Sciatic nerve (tissue), 2 donors: ENCODE measurements around the gene TCFL5. TPM values are rescaled to one million over a fixed set of nuclear protein-coding genes. Genes with fewer than 3 reads are reported as not detected.
A peak's percentile ranks its signal among the peaks of the same experiment; 100 is the strongest.

ENCODE experiments used
- ATAC-seq: fragments of 200-7000 bp; cut with Tn5 transposase; one replicate; pipeline ENCODE4 v1.9.1; 2020; ENCODE audit warnings: mild to moderate bottlenecking, moderate library complexity
- DNase-seq: peaks from one replicate; pipeline ENCODE4 v3.0.0-alpha.2; 2020; ENCODE audit warnings: low spot score
- intact Hi-C: fragments of 100-400 bp; cut with DNase I; formaldehyde crosslinking; loops from one replicate; pipeline ENCODE4 v1.14.2; 2022
- total RNA-seq: library from RNA; stranded (reverse); fragmentation: NEBNext Ultra II Directional; extraction: Animal tissue kit (Norgen Biotek cat#: 25700); gene quantifications from one replicate; pipeline ENCODE4 v1.2.1, GENCODE V29; 2021
- donor health status: DM: no; HTN: no; CAD: no.
- donor health status: DM: no; HTN: no; CAD: no.

TCFL5 gene
- total RNA-seq, 1 donor from 2014 or later: 14.6 TPM

DNA sequence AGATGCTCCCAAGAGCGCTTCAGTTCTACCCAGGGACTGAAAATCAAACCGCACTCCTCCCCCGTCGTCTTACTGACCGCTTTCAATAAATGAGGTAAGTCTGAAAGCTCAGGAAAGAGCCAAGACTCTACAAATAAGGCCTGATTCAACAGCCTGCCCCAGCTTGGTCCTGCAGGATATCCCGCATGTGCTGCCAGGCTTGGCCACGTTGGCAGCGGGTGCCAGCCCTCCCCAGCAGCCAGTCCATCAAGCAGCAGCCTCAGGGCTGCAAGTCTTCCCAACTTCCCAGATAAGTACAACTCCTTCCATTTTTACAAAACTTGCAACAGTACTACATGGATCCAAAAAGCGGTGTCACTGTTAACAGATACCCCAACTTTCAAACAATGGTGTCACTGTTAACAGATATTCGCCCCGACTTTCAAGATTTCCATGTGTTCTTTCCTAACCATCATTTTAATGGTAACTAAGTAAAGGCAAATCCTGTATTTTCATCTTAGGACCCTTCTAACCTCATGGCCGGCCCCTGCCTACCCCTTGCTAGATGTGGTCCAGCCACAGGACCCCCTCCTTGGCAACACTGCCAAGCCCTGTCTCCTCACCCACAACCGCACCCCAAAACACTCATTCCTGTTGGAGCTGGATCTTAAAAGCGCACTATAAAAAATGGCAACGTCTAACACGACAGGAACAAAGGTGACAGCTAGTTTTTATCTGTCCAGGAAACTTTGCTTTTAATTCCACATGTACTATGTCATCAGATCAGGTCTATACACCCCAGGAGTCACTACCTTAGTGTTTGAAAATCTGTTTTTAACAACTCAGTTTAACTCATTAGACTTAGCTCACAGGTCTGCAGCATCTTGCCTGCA is 36.7 kb upstream of the TCFL5 start:
- ATAC-seq: no peak
- intact Hi-C loops: no loop called here
- DNase-seq: no peak

DNA sequence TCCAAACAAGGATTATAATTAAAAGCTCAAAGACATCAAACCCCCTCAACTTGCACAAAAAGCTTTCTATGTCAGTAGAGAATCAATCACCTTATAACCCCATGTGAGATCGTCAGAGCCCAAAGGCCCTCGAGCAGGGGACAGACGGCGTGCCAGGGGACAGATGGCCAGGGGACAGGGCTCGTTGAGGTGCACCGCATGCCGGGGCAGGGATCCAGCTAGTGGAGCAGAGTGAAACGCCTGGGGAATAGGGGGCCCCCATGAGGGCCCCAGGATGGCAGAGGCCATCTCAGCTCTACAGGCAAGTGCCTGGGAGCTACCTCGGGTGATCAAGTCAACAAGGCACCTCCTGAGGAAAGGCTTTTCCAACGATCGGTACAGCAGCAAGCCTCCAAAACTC is 36.0 kb upstream of the TCFL5 start:
- intact Hi-C loops: no loop called here
- no peak for ATAC-seq
- no peak for DNase-seq

DNA sequence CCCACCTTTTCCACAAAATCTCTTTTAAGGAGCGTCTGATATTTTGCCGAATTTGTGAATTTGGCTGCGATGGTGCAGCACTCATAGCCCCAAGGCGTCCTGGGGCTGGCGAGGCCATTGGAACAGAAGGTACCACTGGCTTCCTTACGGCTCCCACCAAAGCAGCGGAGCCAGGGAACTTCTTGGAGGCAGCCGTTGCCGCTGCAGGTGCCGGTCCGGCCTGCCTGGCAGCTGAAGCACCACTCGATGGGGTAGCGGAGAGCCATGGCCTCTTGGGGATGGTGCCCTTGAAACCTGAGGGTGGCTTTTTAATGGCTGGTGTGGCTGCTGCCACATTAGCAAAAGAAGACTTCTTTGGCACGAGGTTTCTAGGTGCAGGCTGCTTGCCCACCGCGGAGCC is 34.9 kb upstream of the TCFL5 start:
- intact Hi-C loops: no loop called here
- DNase-seq: no peak
- ATAC-seq: no peak

DNA sequence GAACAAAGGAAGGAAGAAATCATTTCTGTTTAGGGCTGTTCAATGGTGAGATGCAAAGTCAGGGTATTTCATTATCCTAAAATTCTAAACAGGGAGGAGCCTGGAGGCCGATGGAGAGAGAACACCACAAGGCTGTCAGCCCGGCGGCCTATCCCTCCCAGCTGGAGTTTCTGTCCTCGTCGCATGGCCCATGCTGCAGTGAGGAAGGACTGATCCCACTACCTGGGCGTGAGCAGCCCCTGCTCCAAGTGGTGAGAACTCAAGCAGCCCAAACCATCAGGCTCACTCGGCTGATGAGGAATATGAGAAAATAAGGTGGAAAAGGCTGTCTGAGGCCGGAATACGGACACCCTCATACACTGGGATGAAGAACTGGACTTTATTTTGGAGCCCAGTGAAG is 33.9 kb upstream of the TCFL5 start:
- intact Hi-C loops: no loop called here
- no peak for ATAC-seq
- no peak for DNase-seq

DNA sequence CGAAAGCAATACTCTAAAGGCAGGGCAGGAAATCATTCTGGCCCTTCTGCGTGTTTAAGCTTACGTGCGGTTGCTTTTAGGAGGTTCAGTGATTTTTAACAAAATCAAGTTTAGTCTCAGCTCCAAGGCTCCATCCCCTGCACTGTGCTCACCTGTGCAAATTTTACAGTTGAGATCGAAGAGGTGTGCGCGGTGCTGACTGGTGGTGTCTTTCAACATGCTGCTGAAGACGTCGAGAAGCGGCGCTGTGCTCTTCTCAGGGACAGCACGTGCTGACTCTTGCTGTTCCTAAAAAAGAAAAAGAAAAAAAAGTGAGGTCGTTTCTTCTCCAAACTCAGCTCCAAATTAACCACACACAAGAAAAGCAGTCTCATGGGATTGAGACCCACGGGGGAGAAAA is 32.6 kb upstream of the TCFL5 start:
- ATAC-seq: no peak

DNA sequence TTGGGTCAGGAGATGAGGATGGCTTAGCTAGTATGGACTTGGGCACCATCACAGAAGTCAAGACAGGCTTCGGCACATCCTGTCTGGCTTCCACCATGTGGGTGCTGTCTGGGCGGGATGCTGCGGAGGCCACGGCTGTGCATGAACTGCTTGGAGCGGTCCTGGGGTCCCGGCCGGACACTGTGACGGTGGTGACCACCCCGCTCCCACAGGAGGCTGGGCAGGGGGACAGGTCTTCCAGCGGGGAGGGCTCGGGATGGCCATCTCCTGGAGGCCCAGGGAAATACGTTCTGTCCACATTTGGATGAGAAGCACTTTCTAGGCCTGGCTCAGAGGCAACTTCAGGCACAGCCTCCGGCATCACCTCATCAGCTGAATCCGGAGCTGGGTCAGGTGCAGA is 32.1 kb upstream of the TCFL5 start:
- ATAC-seq (no peak), DNase-seq (no peak)
- intact Hi-C loops: no loop called here

More for the DNA sequence above, 32.6 kb upstream of the TCFL5 start:
- DNase-seq: no peak
- intact Hi-C loops: no loop called here

DNA sequence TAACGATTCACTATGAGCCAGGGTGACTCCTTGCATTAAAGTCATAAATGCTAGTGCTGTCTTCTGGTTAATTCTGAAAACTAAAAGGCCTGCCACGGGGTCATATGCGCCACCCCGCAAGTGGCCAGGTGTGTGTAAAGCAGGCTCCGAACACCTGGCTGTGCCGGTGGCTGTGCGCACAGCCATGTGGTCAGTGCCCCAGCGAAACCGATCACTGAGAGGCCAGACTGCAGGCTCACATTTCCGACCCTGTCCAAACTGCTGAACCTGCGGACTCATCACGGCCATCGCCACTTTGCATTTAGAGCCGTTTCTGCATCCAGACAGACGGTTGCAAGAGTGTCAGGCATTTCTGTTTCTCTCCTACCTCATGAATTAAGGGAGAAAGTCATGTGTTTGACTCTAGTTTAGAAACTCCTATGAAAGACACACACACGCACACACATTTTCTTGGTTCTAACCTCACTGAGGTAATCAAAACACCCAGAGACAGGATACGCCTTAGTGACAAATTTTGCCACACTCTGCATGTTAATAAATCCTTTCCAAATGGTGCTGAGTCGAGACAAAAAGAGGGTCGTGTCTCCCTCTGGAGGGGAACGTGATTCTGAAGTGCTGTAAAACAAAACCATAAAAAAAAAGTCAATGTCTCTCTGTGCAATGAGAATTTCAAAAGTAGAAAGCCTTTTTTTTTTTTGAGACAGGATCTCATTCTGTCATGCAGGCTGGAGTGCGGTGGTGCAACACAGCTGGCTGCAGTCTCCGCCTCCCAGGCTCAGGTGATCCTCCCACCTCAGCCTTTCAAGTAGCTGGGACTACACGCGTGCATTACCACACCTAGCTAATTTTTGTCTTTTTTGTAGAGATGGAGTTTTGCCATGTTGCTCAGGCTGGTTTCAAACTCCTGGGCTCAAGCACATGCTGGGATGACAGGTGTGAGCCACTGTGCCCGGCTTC is 31.0 kb upstream of the TCFL5 start:
- ATAC-seq (no peak), DNase-seq (no peak)
- intact Hi-C loops: no loop called here

DNA sequence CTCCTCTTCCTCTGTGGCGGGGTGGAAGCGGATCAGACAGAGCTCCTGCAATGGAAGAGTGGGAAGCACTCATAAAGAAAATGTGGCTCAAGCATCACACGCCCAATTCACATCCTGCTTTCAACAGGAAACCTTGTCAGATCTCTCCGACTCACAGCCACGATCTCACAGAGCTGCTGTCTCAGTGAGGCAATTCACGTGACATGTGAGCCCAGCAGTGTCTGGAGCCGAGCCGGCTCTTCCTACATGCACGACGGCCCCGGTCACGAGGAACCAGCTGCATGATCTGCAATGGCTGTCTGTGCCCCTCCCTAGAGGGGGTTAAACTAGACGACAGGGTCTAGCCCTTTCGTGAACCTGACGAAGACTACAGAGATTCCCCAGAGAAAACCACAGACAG is 29.5 kb upstream of the TCFL5 start:
- intact Hi-C loops: no loop called here
- ATAC-seq: no peak
- no peak for DNase-seq

DNA sequence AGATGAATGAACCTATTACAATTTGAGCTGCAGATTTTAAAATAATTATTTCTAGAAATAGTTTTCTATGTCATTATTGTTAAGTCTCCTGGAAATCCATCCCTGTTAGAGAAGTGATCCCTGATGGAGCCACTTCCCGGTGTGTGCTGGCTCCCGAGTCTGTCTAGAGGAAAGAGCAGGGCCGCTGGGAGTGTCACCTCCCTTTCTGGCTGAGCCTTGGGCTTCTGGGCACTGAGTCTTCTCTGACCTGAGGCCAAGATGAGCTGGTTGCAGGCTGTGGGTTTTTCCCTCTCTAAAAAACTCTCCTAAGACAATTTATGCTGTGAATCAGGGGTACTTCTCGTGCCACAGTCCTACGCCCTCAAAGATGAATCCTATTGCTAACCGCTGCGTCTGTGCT is 28.8 kb upstream of the TCFL5 start:
- intact Hi-C loops: no loop called here
- DNase-seq (no peak), ATAC-seq (no peak)

DNA sequence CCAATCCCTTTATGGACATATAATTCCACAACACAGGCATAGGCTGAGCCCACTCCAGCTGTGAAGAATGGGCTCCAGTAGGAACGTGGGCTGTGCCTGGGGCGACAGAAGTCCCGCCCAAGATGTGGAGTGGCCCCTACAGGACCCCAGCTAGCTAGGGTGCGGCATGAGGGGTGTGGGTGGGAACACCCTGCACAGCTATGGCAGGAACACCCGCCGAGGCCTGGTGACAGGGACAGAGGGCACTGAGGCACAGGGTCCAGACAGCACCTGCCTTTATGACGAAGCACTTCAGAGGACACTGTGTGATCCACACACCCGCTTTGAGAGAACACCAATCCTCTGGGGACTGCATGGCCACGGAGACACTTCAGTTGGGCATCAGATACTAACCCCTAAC is 28.2 kb upstream of the TCFL5 start:
- ATAC-seq: no peak
- intact Hi-C loops: no loop called here
- no peak for DNase-seq

DNA sequence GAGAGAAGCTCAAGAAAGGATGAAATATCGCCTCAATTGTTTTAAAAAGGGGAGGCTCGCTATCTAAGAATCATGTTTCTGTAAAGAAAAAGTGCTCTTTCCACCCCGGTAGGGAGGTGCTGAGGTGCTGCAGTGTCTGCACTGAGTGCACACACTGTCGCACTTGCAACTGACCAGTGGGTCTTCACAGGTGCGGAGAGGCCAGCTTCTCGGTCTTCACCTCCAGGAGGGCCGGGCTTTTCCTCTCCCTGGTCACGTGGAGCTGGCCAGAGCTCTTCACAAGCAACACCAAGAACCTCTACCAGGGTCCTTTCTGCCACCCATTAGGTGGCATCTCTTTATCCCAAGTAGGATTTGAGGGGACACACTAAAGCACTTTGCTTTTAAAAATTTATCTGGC is 27.8 kb upstream of the TCFL5 start:
- ATAC-seq (no peak), DNase-seq (no peak)
- intact Hi-C loops: no loop called here

DNA sequence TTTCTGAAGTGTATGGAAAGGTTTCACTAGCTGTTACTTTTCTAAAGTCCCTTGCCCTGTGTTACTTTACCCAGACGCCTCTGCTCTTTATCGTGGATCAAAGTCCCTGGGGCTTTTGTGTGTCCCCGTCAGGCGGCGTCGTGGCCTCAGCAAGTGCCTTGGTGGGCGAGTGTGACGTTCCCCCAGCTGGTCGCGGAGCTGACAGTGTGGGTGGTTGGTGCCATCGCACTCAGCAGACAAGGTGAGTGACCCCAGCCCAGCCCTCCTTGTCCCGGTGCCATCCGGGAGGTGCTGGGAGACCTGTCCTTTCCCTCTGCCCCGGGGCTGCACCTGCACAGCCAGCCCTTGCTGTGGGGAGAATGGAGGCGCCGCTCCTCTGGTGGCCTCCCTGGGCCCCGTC is 27.3 kb upstream of the TCFL5 start:
- intact Hi-C loops: no loop called here
- no peak for ATAC-seq
- DNase-seq: no peak

DNA sequence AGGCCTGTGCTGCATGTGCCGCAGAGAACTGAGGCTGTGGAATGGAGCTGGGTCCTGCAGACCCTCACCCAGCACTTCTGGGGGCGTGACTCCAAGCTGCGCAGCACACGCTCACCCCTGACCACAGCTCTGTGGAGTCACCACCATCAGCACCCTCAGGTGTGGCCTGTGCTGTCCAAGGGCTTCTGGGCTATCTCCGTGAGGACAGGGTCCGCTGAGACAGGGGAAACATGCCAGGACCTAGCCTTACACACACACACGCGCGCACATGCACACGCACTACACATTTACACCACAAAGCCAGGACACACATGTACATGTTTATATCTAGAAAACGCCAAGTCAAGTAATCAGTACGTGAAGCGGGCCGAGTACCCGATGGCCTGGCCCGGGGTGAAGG is 26.8 kb upstream of the TCFL5 start:
- ATAC-seq: no peak
- intact Hi-C loops: no loop called here

DNA sequence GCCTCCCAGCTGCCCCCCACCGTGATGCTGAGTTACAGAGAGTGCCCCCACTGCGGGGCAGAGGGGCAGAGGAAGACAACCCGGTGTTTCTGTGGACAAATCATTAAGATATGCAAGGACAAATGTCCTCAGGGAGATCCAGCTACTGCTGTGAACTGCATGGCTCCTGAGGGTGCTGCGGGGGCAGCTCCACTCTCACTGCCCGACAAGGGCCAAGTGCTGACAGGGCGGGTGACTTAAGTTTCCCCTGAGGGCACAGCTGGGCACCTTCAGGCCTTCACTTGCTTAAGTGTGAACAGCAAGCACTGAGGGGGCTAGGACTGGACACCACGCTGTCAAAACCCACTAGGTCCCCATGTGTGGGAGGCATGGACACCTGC is 26.2 kb upstream of the TCFL5 start:
- intact Hi-C loops: no loop called here
- ATAC-seq: no peak
- no peak for DNase-seq

More for the DNA sequence above, 26.8 kb upstream of the TCFL5 start:
- DNase-seq: no peak

DNA sequence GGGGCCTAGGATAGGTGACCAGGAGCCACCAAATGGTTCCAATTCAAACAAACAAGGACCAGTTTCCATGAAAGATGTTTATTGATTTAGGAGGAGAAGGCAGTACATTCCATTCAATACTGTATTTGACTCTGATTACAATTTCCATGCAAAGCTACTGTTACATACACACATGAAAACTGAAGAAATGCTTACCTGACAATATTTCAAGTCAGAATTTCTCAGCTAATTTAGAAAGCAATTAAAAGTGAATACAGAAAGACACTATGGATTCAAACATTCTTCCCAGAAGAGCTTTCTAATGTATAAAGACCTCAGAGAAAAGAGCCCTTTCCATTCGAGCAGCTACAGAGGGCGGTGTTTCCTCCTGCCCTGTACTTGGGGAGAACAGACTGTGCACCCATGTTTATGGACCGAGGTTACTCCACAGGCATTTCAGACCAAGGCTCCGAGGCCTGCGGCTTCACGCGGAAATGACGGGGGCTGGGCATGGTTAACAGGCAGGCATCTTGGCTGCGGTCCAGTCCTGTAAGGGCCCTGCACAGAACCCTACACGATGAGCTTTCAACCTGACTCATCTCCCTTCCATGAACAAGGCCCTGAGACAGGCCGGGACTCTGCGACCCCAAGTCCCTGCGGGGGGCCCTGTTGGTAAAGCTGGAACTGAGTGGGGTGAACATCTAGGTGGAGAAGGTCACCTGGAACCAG is 25.7 kb upstream of the TCFL5 start:
- DNase-seq (no peak), ATAC-seq (peak; percentile 20)
- intact Hi-C loops: no loop called here

DNA sequence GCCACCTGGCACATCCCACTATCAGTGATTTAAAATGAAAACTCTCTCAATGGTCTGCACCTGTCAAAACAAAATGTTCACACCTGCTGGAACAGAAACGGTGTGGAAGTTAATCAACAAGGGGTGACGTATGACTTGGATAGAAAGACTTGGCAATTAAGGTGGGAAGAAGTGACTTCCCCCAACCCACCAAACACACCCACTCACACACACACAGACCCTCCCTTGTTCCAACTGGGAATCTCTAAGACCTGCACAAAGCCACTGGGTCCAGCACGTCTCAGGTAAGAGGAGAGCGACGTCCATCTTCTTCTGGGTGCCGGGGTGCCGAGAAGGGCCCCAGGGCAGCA is 25.1 kb upstream of the TCFL5 start:
- intact Hi-C loops: no loop called here
- DNase-seq: no peak
- ATAC-seq: no peak

DNA sequence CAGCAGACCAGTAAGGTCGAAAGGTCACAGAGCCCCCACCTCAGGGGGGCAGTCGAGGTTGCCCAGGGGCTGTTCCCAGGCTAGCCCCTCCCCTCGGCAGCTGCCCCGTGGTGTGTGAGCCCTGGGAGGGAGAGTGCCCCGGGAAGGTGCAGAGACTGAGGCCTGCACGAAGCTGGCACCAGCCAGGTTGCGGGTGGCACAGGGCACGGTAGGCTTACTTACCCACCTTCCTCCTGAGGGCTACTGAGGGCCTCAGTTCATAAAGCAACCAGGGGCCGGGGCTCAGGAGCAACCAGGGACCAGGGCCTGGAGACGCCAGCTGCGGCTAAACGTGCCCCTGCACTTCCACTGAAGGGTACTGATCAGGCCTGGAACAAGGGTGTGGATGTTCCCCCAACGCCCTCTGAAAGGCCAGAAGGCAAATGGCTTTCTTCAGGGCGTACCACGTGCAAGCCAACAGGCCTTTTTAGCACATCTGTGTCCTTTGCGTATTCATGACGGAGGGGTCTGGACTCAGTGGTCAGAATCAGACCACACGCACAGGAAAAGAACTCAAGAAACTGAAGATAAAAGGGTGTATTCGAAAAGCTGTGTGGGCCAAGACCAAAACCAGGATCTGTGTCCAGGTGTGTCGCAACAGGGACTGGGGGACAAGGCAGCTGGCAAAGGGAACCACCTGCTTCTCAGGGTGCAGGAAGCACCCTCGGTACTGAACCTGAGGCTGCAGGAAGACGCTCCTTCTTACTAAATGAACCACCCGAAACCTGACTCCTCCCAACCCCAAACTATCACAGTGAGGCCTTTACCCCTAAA is 24.5 kb upstream of the TCFL5 start:
- intact Hi-C loops: no loop called here
- no peak for ATAC-seq
- DNase-seq: no peak

DNA sequence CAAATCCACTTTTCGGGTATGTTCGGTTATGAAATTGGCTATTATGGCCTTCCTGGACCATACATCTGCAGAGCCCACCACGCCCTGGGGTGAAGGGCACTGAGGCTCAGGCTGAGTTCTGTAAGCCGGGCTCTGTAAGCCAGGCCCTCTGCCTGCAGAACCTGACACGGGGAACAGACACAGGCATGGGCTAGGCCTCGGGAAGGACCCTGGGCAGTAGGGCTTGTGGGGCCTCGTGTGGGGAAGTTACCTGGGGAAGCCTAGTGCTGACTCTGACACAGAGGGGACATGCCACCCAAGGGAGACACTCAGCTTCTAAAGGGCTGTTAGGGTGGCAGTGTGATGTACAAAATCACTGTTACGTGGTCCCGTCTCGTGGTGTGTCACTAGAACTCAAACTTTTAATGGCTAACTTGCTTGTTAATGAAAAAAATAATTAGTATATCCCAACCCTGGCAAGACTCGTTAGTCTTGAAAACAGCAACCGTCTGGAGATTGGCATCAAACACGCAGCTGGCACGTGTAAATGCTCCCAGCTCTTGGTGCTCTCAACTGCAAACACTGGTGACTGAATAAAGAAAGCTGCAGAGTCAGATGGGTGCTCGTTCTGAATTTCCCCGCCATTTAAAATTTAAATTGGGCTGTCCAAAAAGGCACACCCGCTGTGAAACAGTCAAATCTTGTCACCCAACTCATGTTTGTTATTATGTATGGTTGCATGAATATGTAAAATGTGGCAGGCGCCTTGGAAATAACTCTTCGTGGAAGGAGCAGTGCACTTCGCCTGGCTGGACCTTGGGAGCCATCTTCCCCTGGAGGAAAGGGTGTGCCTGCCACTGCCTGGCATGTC is 23.6 kb upstream of the TCFL5 start:
- intact Hi-C loops: no loop called here
- ATAC-seq: no peak
- no peak for DNase-seq
